ENCODE data around the gene ILRUN. TPM values are rescaled to one million over a fixed set of nuclear protein-coding genes. Genes with fewer than 3 reads are reported as not detected.
"Not testable (repeated sequence)": the region's sequence is repeated elsewhere in the genome, so short reads cannot be mapped to it uniquely, and the experiment has no call there.

The ILRUN gene
- total RNA-seq, 1 donor from 2014 or later: 143 TPM

- ATAC-seq: peak; percentile 73
- DNase-seq (ENCODE audit: missing footprints): no peak
- intact Hi-C loops (cut with DNase I): no loop called here
Measured at GRCh38 chr6:34671801-34672656, 24.5 kb downstream of the ILRUN start.

- DNase-seq (ENCODE audit: missing footprints) (no peak), ATAC-seq (no peak)
- intact Hi-C loops (cut with DNase I): no loop called here
Measured at GRCh38 chr6:34671367-34671766, 25.2 kb downstream of the ILRUN start.

GRCh38 chr6:34668799-34669198 lies 27.8 kb downstream of the ILRUN start:
- DNase-seq (ENCODE audit: missing footprints); intact Hi-C loops (cut with DNase I); ATAC-seq: not testable (repeated sequence)

GRCh38 chr6:34667481-34668238 lies 28.9 kb downstream of the ILRUN start:
- no peak for DNase-seq (ENCODE audit: missing footprints)
- ATAC-seq: no peak
- intact Hi-C loops (cut with DNase I): no loop called here

- peak; percentile 11 for ATAC-seq
- intact Hi-C loops (cut with DNase I): no loop called here
- no peak for DNase-seq (ENCODE audit: missing footprints)
Measured at GRCh38 chr6:34665019-34665418, 31.5 kb downstream of the ILRUN start.

GRCh38 chr6:34664256-34664971 lies 32.2 kb downstream of the ILRUN start:
- intact Hi-C loops (cut with DNase I): no loop called here
- DNase-seq (ENCODE audit: missing footprints) (no peak), ATAC-seq (no peak)

- no peak for ATAC-seq
- intact Hi-C loops (cut with DNase I): no loop called here
- DNase-seq (ENCODE audit: missing footprints): no peak
Measured at GRCh38 chr6:34663831-34664255, 32.7 kb downstream of the ILRUN start.

- no peak for ATAC-seq
- intact Hi-C loops (cut with DNase I): no loop called here
- no peak for DNase-seq (ENCODE audit: missing footprints)
Measured at GRCh38 chr6:34663371-34663770, 33.2 kb downstream of the ILRUN start.

GRCh38 chr6:34661357-34661756 lies 35.2 kb downstream of the ILRUN start:
- ATAC-seq: no peak
- no peak for DNase-seq (ENCODE audit: missing footprints)
- intact Hi-C loops (cut with DNase I): no loop called here

GRCh38 chr6:34658605-34659265 lies 37.8 kb downstream of the ILRUN start:
- DNase-seq (ENCODE audit: missing footprints) (no peak), ATAC-seq (no peak)
- intact Hi-C loops (cut with DNase I): no loop called here

GRCh38 chr6:34657979-34658480 lies 38.5 kb downstream of the ILRUN start:
- peak; percentile 17 for ATAC-seq
- DNase-seq (ENCODE audit: missing footprints): not testable (repeated sequence)
- intact Hi-C loops (cut with DNase I): loop anchor here (2.0 kb wide), 2 partner anchors 39 to 99 kb away; partner anchors contain the start of genes ILRUN and SNRPC

- DNase-seq (ENCODE audit: missing footprints) (no peak), ATAC-seq (peak; percentile 75)
- intact Hi-C loops (cut with DNase I): loop anchor here (2.0 kb wide), 2 partner anchors 39 to 99 kb away; partner anchors contain the start of genes ILRUN and SNRPC
Measured at GRCh38 chr6:34657307-34657978, 39.1 kb downstream of the ILRUN start.

- intact Hi-C loops (cut with DNase I): loop anchor here (2.0 kb wide), 2 partner anchors 40 to 100 kb away; partner anchors contain the start of genes ILRUN and SNRPC
- DNase-seq (ENCODE audit: missing footprints) (no peak), ATAC-seq (no peak)
Measured at GRCh38 chr6:34657037-34657306, 39.6 kb downstream of the ILRUN start.

- DNase-seq (ENCODE audit: missing footprints) (no peak), ATAC-seq (peak; percentile 45)
- intact Hi-C loops (cut with DNase I): loop anchor here (2.0 kb wide), 2 partner anchors 40 to 100 kb away; partner anchors contain the start of genes ILRUN and SNRPC
Measured at GRCh38 chr6:34656378-34657036, 40.1 kb downstream of the ILRUN start.

GRCh38 chr6:34655876-34656377 lies 40.6 kb downstream of the ILRUN start:
- DNase-seq (ENCODE audit: missing footprints); ATAC-seq: not testable (repeated sequence)
- intact Hi-C loops (cut with DNase I): loop anchor here (2.0 kb wide), 2 partner anchors 41 to 101 kb away; partner anchors contain the start of genes ILRUN and SNRPC

- intact Hi-C loops (cut with DNase I): no loop called here
- DNase-seq (ENCODE audit: missing footprints): no peak
- no peak for ATAC-seq
Measured at GRCh38 chr6:34654061-34654710, 42.4 kb downstream of the ILRUN start.

- DNase-seq (ENCODE audit: missing footprints) (no peak), ATAC-seq (no peak)
- intact Hi-C loops (cut with DNase I): no loop called here
Measured at GRCh38 chr6:34652263-34652662, 44.3 kb downstream of the ILRUN start.
